ENCODE measurements around the gene RNF113B.
A peak's percentile ranks its signal among the peaks of the same experiment; 100 is the strongest.

RNF113B gene

DNA sequence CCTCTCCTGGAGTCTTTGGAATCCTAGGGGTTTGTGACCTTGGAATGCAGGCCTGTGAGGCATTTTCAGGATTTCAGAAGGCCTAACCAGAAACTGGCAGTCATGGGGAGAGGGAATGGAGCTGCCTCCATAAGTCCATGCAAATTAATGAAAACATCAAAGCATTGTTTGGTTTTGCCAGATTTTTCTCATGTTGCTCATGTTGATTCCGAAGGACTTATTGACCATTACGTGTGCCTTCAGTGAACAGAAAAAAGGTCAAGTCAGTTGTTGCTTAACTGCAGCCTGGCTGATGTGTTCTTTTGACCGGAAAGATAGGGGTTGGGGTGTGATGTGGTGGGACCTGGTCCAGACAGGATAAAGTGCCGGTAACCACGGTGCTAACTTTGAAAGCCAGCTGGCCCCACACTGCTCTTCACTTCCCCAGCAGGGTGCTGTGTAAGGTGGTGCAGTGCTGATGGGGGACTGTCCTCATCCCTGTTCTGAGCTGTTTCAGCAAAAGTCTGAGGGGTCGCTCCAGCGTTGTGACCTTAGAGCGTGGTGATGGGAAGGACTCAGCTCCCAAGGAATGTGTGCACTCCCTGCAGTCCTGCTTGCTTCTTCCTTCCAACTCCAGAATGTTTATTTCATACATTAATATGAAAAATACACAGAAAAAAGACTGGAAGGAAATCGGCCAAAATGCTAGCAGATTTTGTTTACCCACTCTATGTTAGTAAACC, 3.5 kb downstream of the RNF113B start:
- DNase-seq = no peak

DNA sequence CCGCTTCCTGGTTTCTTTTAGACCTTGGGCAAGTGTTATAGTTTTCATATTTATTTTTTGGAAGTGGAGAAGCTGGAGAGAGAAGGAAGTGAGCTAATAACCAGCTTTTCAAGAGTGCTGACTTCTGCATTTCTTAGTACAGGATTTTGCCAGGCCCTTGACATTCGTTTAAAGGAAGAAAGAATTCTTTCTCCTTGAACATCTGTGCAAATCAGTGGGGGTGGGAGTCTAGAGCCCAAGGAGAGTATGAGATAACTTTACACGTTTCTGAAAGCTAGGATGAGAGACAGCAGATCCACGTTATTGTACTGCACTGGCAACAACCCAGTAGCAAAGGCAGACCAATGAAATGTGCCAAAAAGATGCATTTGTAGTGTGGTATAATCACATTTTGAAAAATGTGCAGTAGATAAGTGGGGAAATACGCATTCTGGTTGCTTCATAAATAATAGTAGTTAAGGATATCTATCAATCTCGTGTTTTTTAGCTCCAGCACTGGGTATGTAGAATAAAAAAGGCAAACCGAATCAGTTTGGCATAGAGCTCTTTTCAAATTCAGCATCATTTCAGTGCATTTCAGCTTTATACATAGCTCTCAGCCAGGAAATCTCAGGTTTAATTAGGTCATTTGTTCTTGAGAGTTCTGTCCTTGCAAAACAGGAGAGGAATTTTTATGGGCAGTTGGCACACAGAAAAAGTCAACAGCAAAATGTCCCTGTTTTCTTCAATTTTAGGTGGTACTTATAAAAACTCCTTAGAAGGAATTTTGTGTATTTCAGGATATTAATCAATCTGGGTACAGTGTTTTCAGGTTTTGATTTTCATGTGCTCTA, 4.3 kb downstream of the RNF113B start:
- no peak for DNase-seq

DNA sequence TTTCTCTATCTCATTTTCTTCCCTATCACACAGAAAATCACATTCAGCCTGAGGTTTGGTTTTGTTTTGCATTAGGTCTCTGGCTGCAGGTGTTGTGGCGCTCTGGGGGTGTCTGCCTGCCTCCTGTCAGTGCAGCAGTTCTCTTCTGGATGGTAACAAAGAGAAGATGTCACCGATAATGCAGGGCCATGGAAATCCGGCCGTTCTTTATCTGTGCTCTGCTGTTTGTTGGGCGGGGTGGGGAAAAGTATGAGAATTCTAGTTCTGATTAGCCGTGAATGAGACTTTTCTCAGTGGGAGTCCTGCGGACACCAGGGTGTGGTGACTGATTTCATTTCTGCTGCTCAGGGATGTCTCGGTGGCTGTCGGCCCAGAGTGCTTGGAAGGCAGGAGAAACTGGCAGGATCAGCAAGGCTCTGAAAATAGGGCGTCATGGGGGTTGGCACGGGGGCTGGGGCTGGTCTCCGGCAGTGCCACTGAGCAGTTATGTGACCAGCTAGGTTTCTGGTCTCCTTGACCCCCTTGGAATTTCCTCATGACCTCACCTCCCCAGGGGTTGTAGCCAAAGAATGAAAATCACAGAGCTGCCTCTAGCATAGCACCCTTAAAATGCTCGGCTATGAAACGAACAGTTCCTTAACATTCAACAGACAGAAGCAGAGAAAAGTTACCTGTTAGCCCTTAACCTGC, 5.0 kb downstream of the RNF113B start:
- DNase-seq = no peak

DNA sequence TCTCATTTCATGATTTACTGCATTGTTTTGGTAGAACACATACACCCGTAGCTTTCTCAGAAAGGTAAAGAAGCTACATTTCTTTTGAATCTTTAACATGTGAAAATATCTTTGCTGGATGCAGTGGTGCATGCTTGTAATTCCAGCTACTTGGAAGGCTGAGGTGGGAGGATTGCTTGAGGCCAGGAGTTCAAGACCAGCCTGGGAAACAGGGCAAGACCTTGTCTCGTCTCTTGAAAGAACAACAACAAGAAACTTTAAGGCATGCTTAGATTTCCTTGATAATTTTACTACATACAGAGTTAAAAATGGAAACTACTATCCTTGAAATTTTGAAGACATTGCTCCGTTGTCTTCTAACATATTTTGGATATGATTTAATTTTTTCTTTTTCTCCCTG, 7.7 kb downstream of the RNF113B start:
- no peak for DNase-seq

DNA sequence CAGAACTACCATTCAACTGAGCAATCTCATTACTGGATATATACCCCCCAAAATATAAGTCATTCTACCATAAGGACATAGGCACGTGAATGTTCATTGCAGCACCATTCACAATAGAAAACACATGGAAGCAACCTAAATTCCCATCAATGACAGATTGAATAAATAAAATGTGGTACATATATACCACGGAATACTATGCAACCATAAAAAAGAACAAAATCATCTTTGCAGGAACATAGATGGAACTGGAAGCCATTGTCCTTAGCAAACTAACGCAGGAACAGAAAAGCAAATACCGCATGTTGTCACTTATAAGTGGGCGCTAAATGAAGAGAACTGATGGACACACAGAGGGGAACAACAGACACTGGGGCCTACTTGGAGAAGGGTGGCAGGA, 14.1 kb downstream of the RNF113B start:
- no peak for DNase-seq

DNA sequence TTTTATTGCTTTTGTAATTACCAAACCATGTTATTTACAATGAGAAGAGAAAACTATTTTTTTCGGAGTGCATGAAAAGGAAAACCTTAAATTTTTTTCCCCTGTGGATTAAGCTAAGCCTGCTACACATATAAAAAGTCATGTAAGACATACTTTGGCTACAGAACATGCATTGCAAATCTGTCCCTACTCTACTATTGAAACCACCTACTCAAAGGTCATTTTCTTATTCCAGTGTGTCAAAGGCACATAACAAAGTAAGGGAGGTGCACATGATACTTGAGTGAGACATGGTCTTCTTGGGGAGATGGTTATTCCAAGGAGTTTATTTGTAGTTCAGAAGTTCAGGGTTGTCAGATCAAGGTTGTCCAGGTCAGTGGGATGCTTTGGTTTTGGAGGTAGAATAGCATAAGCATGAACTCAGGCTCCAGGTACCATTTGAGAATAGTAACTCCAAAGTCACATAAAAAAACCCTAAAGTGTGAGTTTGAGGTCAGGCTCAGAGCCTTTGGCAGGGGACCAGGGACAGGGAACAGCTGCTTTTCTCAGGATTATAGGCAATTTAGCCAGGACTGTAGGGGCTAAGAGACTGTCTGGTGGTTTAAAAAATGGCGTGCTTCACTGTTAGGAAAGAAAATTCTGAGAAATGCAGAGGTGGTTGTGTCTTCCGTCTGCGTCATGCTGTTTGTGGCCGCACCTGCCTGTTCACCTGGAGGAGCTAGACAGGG, 18.7 kb downstream of the RNF113B start:
- peak; percentile 54 for DNase-seq

DNA sequence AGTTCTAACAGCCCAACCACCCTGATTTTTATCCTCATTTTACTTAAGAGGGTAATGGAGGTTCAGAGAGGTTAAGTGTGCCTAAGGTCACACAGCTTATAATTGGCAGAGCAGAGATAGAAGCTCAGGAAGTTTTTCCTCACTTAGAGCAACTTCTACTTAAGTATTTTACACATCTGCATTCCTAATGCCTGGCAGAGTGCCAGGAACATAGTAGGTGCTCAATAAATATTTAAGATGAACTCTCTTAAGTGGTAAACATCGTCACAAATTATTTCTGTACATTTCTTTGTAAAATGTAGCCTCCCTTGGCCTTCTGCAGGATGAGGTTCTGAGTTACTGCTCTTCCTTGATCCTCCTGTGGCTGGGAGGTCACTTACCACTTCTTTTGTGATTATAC, 19.5 kb downstream of the RNF113B start:
- DNase-seq = no peak

DNA sequence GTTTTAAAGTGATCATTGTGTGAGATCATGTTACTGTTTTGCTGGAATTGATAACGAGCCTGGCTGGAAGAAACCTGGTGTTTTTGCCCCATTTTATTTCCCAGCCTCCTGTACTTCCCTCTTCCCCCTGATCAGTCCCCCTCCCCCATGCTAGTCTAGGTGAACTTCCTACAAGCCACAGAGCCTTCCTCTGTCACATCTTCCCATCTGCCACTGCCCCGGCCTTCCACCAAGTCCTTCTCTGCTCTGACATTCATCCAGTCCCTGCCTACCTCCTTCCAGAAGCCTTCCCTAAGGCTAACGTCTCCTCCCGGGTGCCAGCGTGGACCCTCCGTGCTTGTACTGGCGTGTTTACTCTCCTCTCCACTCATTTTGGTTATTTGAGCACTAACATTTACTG, 19.9 kb downstream of the RNF113B start:
- DNase-seq = peak; percentile 67

DNA sequence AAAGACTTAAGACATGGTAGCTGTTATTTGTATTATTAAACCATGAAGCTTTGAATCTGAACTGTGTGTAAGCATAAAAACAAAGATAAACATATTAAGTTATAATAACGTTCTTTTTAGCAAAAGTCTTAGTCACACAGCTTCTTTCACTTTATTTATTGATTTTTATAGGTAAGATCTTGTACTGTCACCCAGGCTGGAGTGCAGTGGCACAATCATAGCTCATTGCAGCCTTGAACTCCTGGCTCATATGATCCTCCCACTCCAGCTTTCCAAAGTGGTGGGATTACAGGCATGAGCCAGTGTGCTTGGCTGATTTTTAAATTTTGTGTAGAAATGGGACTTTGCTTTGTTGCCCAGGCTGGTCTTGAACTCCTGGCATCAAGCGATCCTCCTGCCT, 20.8 kb downstream of the RNF113B start:
- no peak for DNase-seq

DNA sequence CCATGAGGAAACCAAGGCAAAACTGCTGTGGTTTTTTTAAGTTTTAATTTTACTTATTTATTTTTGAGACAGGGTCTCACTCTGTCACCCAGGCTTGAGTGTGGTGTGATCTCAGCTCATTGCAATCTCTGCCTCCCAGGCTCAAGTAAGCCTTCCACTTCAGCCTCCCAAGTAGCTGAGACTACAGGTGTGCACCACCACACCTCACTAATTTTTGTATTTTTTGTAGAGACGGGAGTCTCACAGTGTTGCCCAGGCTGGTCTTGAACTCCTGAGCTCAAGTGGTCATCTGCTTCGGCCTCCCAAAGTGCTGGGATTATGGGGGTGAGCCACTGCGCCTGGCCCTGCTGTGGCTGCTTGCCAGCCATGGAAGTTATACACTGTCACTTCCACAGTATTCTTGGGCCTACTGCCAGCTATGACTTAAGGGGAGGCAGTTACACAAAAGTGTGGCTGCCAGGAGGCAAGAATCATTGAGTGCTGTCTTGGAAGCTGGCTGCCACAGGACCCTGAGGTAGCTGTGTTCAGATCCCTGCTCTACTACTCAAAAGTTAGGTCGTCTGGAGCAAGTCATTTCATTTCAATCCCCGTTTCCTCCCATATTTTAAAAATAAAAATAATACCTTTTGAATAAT, 21.5 kb downstream of the RNF113B start:
- no peak for DNase-seq

DNA sequence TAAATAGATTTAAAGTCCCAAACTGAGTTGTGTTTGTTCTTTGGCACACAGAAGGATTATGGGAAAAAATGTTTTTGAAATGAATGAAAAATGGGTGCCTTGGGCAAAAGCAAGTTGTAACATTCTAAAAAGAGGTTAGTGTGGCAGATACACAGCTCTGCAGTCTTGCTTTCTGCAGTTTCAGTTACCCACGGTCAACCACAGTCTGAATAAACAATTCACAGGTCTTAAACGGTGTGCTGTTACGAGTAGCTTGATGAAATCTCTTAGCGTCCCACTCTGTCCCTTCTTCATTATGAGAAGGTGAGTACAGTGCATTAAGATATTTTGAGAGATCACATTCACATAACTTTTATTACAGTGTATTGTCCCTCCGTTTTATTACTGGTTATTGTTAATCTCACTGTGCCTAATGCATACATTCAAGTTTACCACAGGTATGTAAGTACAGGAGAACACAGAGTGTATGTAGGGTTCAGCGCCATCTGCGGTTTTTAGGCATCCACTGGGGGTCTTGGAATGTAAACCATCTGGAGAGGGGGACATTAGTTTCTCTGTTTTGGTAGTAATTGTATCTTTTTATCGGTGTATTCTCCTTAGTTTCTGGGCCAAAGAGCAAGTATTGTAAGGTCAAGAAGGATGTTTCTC, 26.1 kb downstream of the RNF113B start:
- DNase-seq = no peak

DNA sequence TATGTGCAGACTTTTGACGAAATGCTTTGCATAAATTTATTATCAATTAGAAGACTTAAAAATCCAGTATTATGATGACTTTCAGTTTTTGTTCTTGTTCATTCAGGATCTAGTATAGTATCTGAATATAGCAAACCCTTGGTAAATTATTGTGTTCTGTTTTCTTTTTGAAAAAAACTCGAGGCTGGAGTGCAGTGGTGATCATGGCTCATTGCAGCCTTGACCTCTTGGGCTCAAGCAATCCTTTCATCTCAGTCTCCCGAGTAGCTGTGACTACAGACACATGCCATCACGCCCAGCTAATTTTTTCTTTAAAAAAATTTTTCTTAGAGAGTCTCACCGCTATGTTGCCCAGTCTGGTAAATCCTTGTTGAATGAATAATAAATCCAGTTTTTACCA, 29.5 kb downstream of the RNF113B start:
- DNase-seq = no peak

DNA sequence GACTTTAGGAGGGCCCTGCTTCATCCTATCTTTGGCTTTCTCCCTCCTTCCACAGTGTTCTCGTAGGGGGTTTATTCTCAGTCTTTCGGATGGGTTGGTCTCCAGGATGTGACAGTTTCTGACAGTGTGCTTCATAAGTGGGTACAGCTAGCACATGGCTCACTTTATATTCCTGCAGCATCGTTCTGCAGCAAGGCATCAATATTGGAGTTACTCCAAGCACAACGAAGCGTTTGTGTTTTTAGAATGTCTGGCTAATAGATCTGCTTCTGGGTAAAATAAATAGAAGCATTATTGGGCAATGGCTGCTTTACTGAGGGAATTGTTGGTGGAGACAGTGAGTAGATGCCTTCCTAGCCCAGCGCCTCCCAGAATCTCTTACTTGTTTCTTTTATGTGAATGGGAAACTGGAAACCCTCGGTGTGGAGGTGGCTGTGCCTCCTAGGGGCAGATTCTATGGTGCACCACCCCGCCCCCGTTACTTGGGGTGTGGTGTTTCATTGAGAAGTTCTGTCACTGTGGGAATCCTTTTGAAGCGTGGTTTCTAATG, 32.2 kb downstream of the RNF113B start:
- peak; percentile 77 for DNase-seq

DNA sequence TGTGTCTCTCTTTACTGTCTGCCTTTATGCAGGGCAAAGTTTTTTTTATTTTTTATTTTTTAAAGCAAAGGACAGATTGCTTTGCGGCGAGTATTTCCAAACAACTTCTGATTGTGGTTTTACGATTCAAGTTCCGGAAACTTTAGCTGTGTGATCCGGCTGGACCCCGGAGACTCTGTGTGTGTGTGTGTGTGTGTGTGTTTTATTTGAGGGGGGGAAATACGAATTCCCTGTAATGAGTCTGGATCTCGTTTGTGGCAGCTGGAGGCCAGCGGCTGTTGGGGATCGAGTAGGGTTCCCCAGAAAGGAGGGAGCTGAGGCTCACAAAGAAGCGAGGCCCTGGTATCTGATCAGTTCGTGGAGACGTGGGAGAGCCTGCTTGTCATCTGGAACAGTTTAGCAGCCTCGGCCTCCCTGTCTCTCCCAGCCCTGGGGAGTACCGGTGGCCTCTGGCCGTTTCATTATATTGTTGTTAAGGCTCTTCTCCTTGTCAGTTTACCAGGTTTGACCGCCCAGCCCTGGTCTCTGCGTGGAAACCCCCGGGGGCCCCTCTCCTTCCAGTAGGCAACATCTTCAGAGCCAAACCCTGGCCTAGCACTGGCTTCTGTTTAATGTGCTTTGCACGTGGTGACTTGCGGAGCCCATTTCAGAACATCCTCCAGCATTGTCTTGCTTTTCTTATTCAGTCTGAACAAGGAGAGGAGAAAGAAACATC, 32.9 kb downstream of the RNF113B start:
- DNase-seq = peak; percentile 51

DNA sequence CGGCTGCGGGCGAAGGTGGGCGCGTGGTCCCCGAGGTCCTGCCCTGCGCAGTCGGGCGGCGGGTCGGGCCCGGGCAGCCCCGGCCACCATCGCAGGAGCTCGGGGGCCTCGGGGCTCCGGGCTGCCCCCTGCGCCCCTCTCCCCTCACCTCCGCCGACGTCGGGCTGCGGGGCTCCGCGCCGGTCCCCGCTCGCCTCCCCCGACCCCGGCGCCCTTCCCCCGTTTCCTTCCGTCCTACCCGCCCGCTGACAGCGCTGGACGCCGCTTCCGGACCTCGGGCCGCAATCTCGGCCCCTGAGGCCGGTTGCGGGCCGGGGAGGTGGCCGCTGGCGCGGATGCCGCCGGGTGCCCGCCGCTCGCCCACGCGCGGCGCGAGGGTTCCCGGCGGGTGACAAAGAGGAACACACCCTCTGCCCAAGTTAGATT, 33.5 kb downstream of the RNF113B start:
- DNase-seq = no peak

DNA sequence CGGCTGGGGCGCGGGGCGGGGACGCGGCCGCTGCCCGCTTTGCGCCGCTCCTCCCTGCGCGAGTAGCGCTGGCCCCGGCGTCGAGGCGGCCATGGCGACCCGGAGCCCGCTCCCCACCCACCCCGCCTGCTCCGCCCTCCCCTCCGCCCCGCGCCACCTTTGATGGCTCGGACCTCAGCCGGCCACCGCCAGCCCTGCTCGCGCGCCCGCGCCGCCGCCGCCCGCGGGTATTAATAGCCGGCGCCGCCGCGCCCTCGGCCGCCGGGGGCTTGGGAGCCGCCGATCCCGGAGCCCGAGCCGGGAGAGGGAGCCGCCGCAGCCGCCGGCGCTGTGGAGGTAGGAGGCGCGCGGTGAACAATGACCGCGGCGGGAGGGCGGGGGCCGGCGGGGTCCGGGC, 33.9 kb downstream of the RNF113B start:
- peak; percentile 78 for DNase-seq

DNA sequence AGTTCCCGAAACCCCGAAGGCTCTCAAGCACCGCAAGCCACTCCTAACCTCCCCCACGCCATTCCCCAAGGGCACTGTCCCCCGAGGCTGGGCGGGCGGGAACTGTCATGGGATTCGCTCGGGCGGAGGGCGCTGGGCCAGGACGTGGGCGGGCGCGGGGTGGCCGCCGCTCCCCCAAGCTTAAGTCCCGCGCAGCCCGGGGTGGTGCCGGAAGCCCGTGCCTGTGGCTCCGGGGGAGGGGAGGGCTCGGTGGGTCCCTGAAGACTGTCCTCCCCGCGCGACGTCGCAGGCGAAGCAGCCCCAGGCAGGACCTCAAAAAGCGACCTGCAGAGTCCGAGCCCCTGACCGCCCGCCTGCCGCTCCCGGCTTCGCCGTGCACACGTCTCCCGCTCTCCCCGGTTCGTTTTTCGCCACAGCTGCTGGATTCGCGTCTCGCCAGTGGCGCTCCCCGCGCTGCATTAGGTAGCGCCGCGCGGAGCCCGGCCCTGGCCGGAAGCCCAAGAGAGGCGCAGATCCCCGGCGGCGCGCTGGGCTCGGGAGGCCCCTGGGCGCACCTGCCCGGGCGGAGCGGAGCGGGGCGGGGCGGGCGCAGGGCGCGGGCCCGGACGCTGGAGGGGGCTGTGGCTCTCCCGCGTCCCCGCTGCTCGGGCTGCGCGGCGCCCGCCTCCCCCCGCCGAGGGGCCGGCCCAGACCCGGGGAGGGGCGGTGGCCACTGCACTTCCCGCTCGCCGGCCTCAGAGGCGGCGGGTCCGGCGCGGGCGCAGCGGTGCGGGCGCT, 34.5 kb downstream of the RNF113B start, which contains the start of gene FARP1:
TSS of gene FARP1 (plus strand) at position 715 of the 777 bp plus-strand sequence. CDS start 70,149 bp downstream, outside the sequence.
- peak; percentile 92 for DNase-seq

DNA sequence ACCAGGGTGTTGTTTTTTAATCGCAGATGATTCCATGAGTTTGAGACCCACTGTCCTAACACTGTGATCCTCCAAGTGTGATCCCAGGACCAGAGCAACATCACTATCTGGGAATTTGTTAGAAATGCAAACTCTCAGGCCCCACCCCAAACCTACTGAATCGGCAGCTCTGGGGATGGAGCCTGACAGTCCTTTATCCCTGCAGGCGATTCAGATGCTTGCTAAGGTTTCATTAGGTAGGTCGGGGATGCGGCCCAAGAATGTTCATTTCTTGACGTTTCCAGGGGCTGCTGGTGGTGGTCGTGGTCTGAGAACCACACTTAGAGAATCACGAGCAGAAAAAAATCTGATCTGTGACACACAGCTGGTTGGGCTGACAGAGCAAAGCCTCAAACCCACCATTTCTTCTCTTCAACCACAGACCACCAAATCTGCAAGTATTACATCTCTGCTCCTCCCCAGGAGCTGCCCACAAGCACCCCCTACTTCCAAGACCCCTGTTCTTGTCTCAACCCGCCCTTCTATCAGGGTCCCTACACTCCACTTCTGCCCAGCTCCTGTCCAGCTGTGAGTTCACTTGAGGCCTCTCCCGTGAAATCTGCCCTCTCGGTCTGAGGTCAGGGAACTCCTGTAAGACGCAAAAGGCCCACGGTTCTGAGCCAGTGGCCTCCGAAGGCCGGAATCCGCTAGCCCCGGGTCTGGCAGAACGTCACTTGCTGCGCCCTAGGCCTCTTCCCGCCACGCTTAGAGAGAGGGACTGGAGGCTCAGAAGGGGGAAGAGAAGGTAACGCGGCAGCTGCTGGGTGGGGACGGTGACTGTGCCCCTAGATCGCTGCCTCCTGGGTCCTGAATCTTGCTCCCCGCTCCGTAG, 35.3 kb downstream of the RNF113B start:
- no peak for DNase-seq

DNA sequence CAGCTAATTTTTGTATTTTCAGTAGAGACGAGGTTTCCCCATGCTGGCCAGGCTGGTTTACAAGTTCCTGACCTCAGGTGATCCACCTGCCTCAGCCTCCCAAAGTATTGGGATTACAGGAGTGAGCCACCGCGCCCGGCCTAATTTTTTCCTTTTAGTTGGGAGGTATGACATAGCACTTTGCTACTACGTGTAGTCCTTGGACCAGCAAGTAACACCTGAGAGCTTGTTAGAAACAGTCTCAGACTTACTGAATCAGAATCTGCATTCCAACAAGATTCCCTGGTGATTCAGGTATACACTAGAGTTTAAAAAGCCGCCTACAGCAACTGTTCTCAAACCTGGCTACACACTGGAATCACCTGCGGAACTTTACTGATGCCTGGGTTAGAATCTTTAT, 36.0 kb downstream of the RNF113B start:
- no peak for DNase-seq
